Stimulated activated CD8-positive, alpha-beta memory T cell treated with anti-CD3 and anti-CD28 coated beads, Interleukin-4, amount 100 ng/mL, for 4 hours (primary cell): ENCODE data around the gene SLC8A1.
"Not testable (repeated sequence)": the region's sequence is repeated elsewhere in the genome, so short reads cannot be mapped to it uniquely, and the experiment has no call there.

Source experiments
- DNase-seq, 2 donors: peaks; one replicate each; pipeline ENCODE4 v3.0.0-alpha.2; 2020; ENCODE audit warnings: low read depth in 2 of 2, low spot score in 1 of 2

Gene SLC8A1

DNA sequence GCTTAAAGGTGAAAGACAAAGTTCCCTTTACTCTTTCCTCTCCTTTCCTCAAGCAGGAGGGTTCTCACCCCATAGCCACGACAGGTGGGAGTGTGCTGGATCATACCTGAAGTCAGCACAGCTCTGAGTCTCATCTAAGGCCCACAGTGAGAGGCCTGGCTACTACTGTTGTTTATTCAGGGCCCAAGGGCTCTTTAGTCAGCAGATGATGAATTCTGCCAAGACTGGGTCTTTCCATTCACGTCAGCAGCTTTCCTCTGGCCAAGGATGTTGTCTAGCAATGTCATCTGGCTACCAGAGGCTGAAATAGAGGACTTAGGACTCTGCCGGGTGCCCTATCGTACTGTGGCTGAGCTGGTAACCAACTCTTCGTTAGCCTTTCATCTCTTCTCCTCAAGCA, 364.5 kb downstream of the SLC8A1 start:
- no peak for DNase-seq

- no peak for DNase-seq
Observed at GRCh38 chr2:40085786-40086185, 366.1 kb downstream of the SLC8A1 start.

GRCh38 chr2:40073336-40073735, 378.6 kb downstream of the SLC8A1 start:
- DNase-seq = not testable (repeated sequence)

GRCh38 chr2:40072442-40073232, 379.3 kb downstream of the SLC8A1 start:
- DNase-seq = no peak

- no peak for DNase-seq
Observed at GRCh38 chr2:40062381-40062780, 389.5 kb downstream of the SLC8A1 start.

DNA sequence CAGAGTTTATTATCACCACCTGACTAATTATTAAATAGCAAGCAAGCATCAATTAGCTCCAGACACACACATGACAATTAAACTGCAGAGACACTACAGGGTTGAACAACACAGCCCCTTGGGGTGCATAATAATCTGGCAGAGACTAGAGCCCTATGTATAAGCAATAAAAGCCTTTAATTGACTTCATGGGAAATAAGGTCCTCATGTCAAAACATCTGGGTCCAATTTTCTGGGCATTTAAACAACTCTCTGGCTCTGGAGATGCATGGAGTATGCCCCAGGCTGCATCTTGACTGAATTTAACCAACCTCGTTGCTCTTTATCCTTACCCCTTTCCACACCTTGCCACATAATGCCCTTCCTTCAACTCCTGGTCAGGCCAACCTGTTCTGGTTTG, 402.1 kb downstream of the SLC8A1 start:
- DNase-seq = no peak

DNA sequence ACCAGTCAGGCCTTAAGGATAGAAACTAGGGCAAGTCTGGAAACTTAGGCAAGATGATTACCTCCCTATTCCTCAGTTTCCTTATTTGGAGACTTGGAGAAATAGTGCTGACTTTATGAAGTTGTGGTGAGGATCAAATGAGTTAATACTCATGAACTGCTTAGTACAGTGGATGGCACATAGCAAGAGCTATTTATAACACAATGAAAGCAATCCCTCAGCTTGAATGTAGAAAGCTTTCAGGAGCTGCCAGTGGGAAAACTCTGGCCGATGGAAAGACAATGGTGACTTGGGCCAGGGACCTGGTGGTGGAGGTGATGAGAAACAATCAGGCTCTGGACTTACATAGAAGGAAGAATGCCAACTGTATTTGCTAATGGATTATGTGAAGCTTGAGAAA, 403.4 kb downstream of the SLC8A1 start:
- DNase-seq = no peak

GRCh38 chr2:40047406-40047805, 404.5 kb downstream of the SLC8A1 start:
- DNase-seq = no peak
